ENCODE measurements around the gene BEST4. TPM values are rescaled to one million over a fixed set of nuclear protein-coding genes. Genes with fewer than 3 reads are reported as not detected.

Gene BEST4
- total and polyA plus RNA-seq, 2 of the 13 experiments (the other 11 are each of a cell fraction or from before 2014, with no cell fraction given), result 0.77 to 1.4 TPM

- intact Hi-C loops (cut with micrococcal nuclease; ENCODE audit: unreplicated experiment) (loop anchor here (2.0 to 10.0 kb wide), 3 partner anchors 18 to 478 kb away; partner anchors contain the start of gene BTBD19), in situ Hi-C loops (cut with HindIII; ENCODE audit: extremely low pct_ligation_motif_present, low pct_unique_long_range_greater_than_20kb) (loop anchor here (5.0 to 25.0 kb wide), 2 partner anchors 34 to 186 kb away; partner anchors contain the start of genes HECTD3 and UROD)
- POLR2A ChIA-PET, result interaction anchor here (0.6 to 11.3 kb wide), 28 partner anchors 8 to 1476 kb away, joined by 3 to 570 read pairs (median 7); partner anchors contain the start of genes BEST4, BTBD19, DYNLT4 and EIF2B3
- peak; percentile 65 for TF ChIP-seq MED1 (CRISPR knock-in tag; IDR thresholded peaks at IDR 0.05)
- TF ChIP-seq ZNF574 (CRISPR knock-in tag; IDR thresholded peaks at IDR 0.05), result no peak; the same call in 1 of the 2 replicates
- no peak for TF ChIP-seq ZNF607 (CRISPR knock-in tag; IDR thresholded peaks at IDR 0.05; ENCODE audit: borderline replicate concordance)
- no peak for TF ChIP-seq ZNF660 (CRISPR knock-in tag; IDR thresholded peaks at IDR 0.05; ENCODE audit: borderline replicate concordance, low read depth)
- 0 out of 2 replicates have a peak, but pooled peaks have one; percentile 40 for TF ChIP-seq ZNF580 (CRISPR knock-in tag; IDR thresholded peaks at IDR 0.05; ENCODE audit: borderline replicate concordance, low read depth)
- TF ChIP-seq SMARCE1 (IDR thresholded peaks at IDR 0.05; ENCODE audit: borderline replicate concordance), result no peak
- TF ChIP-seq PAXIP1 (CRISPR knock-in tag; conservative IDR thresholded peaks at IDR 0.05), result peak; percentile 71
- peak; percentile 35; the same call in 1 of the 2 replicates for TF ChIP-seq ZNF280B (CRISPR knock-in tag; IDR thresholded peaks at IDR 0.05; ENCODE audit: borderline replicate concordance)
- TF ChIP-seq HMG20B (CRISPR knock-in tag; conservative IDR thresholded peaks at IDR 0.05), result 0 out of 2 replicates have a peak, but pooled peaks have one; percentile 43
- peak; percentile 69; the same call in 1 of the 2 replicates for TF ChIP-seq YEATS2 (CRISPR knock-in tag; IDR thresholded peaks at IDR 0.05; ENCODE audit: borderline replicate concordance)
- peak; percentile 67 for TF ChIP-seq ZNF138 (CRISPR knock-in tag; IDR thresholded peaks at IDR 0.05; ENCODE audit: low read depth)
- no peak for TF ChIP-seq RBM22 (optimal IDR thresholded peaks at IDR 0.05; ENCODE audit: low read length)
- 0 out of 2 replicates have a peak, but pooled peaks have one; percentile 31 for TF ChIP-seq DR1 (CRISPR knock-in tag; IDR thresholded peaks at IDR 0.05)
Observed at GRCh38 chr1:44826375-44827196, 38.6 kb upstream of the BEST4 start.

More at GRCh38 chr1:44826375-44827196, 38.6 kb upstream of the BEST4 start:
- FAIRE-seq (peak; percentile 82), DNase-seq (ENCODE audit: low spot score) (peak; percentile 75), ATAC-seq (peak; percentile 87)
- Histone ChIP-seq H3K79me2 (ENCODE audit: insufficient read depth, low read length) (no peaks in the 10 kb centered on the region), H4K20me1 (ENCODE audit: insufficient read depth, low read length) (no peaks in the 10 kb centered on the region), H3K4me2 (ENCODE audit: low read depth, low read length) (peak overlapping the region; percentile 98), H3K27ac (ENCODE audit: extremely low read length, insufficient read depth, low read length) (peak overlapping the region; percentile 88), H3K4me1 (ENCODE audit: insufficient read depth, low read length) (peaks cover 54% of the 10 kb centered on the region), H2AFZ (ENCODE audit: low read length) (no peak overlapping the region), H3K4me3 (replicated peaks in 1 of 3; ENCODE audit: insufficient read depth in 1 of 3, low read depth in 2 of 3, low read length in 3 of 3) (peak overlapping the region; percentile 37 to 71 (median 54)), H3K27me3 (ENCODE audit: control insufficient read depth in 1 of 2, insufficient read depth in 2 of 2, low read length in 2 of 2) (peaks cover 0 to 2% of the 10 kb centered on the region in 2 experiments; a peak in 1 of 5 replicates), H3K36me3 (replicated peaks in 1 of 2; ENCODE audit: control insufficient read depth in 1 of 2, insufficient read depth in 2 of 2, low read length in 2 of 2) (no peaks in the 10 kb centered on the region; a peak in 1 of 5 replicates), H3K9ac (ENCODE audit: insufficient read depth, low read depth, low read length) (peak overlapping the region; percentile 87), H3K9me3 (ENCODE audit: low read length) (no peaks in the 10 kb centered on the region)
- BruUV-seq (replicated peaks), result TSS peak; percentile 77
- CTCF ChIA-PET (ENCODE audit: low intra/inter-chr PET ratio, low total read pairs), result interaction anchor here (1.2 kb wide), 1 partner anchor 9 kb away, joined by 4 read pairs; no protein-coding TSS in a partner anchor
- 3% methylated on average over 15 of the region's 24 CpGs for WGBS (ENCODE audit: low lambda C conversion rate)

Measured in HepG2 (cell line).